ENCODE data around the gene TAF8. TPM values are rescaled to one million over a fixed set of nuclear protein-coding genes. Genes with fewer than 3 reads are reported as not detected.
A peak's percentile ranks its signal among the peaks of the same experiment; 100 is the strongest.

The TAF8 gene
- total RNA-seq, 1 experiment from 2014 or later: 35.5 TPM

DNA sequence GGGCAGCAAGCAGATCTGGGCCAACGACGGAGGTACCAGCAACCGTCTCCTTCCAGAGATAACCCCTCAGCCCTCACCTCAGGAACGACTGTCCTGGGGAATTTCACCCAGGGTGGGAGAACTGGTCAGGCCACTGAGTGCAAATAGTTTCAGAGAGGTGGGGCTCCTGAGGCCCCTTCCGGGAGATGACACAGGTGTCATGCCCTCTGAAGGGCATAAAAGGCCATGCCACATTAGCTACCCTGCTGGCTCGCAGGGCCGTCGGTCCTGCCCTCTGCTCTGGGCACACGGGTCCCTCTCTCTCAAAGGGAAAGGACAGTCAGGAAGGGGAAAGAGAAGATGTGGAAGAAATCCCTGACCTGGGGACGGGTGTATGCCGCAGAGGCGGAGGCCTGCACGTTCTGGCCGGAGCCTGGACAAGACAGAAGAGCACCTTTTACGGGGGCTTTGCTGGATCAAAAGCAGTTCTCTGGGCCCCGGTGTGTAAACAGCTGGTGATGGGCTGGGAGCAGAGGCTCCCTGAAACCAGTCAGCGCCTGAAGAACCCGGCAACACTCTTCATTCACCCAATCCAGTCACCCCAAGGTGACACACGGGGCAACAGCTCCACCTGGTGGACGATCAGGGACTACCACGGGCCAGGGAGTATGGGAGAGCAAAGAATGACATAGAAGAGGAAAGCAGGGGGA is 6.4 kb upstream of the TAF8 start:
- Histone ChIP-seq H3K4me1 (ENCODE audit: control insufficient read depth, insufficient read depth, low read length) (peaks cover 23% of the 10 kb centered on the region), H3K27me3 (ENCODE audit: control insufficient read depth, insufficient read depth, low read length) (no peaks in the 10 kb centered on the region), H3K9me3 (ENCODE audit: control insufficient read depth, insufficient read depth, low read depth, low read length) (no peaks in the 10 kb centered on the region), H3K27ac (ENCODE audit: low read length) (peak overlapping the region; percentile 44), H3K4me3 (ENCODE audit: low read depth in 2 of 2, low read length in 2 of 2) (no peak overlapping the region), H3K36me3 (ENCODE audit: control insufficient read depth, insufficient read depth, low read length) (no peaks in the 10 kb centered on the region)
- ATAC-seq: peak; percentile 87
- intact Hi-C loops (cut with micrococcal nuclease; ENCODE audit: unreplicated experiment): loop anchor here (1.0 to 5.0 kb wide), 3 partner anchors 108 to 262 kb away; partner anchors contain the start of gene PRICKLE4
- DNase-seq (ENCODE audit: low read depth, low spot score): peak; percentile 64
- POLR2A ChIA-PET: interaction anchor here (0.5 to 1.2 kb wide), 2 partner anchors 121 to 123 kb away, joined by 3 read pairs; partner anchors contain the start of genes BYSL and MED20
- TF ChIP-seq, protein P1, sequence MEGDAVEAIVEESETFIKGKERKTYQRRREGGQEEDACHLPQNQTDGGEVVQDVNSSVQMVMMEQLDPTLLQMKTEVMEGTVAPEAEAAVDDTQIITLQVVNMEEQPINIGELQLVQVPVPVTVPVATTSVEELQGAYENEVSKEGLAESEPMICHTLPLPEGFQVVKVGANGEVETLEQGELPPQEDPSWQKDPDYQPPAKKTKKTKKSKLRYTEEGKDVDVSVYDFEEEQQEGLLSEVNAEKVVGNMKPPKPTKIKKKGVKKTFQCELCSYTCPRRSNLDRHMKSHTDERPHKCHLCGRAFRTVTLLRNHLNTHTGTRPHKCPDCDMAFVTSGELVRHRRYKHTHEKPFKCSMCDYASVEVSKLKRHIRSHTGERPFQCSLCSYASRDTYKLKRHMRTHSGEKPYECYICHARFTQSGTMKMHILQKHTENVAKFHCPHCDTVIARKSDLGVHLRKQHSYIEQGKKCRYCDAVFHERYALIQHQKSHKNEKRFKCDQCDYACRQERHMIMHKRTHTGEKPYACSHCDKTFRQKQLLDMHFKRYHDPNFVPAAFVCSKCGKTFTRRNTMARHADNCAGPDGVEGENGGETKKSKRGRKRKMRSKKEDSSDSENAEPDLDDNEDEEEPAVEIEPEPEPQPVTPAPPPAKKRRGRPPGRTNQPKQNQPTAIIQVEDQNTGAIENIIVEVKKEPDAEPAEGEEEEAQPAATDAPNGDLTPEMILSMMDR (IDR thresholded peaks at IDR 0.05): peak; percentile 94
- TF ChIP-seq POLR2AphosphoS5 (IDR thresholded peaks at IDR 0.05; ENCODE audit: low read depth, low read length): no peak
- CTCF ChIA-PET: interaction anchor here (0.6 to 2.2 kb wide), 4 partner anchors 197 to 246 kb away, joined by 3 to 10 read pairs (median 4); no protein-coding TSS in a partner anchor
- no TSS peak for BruUV-seq (replicated peaks)
- in situ Hi-C loops (cut with HindIII; ENCODE audit: low pct_unique_long_range_greater_than_20kb, low sequenced_read_pairs): no loop called here

DNA sequence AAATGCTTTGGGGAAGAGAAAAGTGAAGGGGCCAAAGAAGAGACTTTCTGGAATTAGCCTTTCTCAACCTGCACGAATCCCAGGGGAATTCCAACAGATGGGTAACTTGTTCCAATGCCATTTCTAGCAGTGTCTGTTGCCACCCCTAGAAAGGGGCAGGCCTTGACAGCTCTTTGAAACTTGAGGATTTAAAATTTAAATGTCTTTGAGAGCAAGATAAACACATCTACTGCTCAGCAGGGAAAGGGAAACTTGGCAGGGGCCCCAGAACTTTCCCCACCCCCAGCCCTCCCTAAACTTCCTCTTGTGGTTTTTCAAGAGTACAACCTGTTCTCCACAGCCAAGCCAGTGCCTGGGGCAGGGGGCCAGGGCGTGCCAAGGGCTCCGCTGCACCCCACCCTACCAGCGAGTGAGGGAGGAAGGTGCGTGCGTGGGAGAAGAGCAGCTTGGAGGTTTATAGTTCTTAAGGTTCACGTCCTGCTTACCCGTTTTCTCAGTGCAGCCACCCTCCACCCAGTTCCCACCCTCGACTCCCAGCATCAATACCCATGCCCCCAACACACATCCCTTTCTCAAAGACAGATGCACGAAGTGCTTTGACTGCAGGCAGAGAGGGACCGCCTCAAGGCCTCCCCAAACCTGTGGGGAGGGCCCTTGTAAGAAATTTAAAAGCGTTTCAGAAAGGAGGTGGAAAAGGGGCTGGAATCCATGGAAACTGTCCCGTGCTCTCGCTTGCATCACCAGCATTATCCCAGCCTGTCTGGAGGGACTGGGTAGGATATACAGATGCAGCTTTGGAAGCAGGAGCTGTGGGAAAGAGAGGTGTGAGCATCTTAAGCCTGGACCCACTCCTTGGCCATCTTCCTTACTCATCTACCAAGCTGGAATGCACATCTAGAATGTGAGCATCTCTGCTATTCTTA is 4.5 kb upstream of the TAF8 start:
- BruUV-seq (replicated peaks): TSS peak; percentile 32
- H3K27me3 ChIP-seq (ENCODE audit: control insufficient read depth, insufficient read depth, low read length): no peaks in the 10 kb centered on the region
- in situ Hi-C loops (cut with HindIII; ENCODE audit: low pct_unique_long_range_greater_than_20kb, low sequenced_read_pairs) (no loop called here), intact Hi-C loops (cut with micrococcal nuclease; ENCODE audit: unreplicated experiment) (no loop called here)
- peaks cover 30% of the 10 kb centered on the region for H3K4me1 ChIP-seq (ENCODE audit: control insufficient read depth, insufficient read depth, low read length)
- peak overlapping the region in 1 of 2 experiments; percentile 41; a peak in 2 of 4 replicates for H3K4me3 ChIP-seq (ENCODE audit: low read depth in 2 of 2, low read length in 2 of 2)
- no peaks in the 10 kb centered on the region for H3K9me3 ChIP-seq (ENCODE audit: control insufficient read depth, insufficient read depth, low read depth, low read length)
- DNase-seq (ENCODE audit: low read depth, low spot score): no peak
- H3K36me3 ChIP-seq (ENCODE audit: control insufficient read depth, insufficient read depth, low read length): peaks cover under 1% of the 10 kb centered on the region; the same call in 1 of the 2 replicates
- H3K27ac ChIP-seq (ENCODE audit: low read length): peak overlapping the region; percentile 62
- CTCF ChIA-PET: interaction anchor here (0.7 to 1.0 kb wide), 3 partner anchors 107 to 357 kb away, joined by 3 to 7 read pairs (median 3); no protein-coding TSS in a partner anchor
- TF ChIP-seq SIN3A (IDR thresholded peaks at IDR 0.05; ENCODE audit: borderline replicate concordance, insufficient read depth, low read depth, low read length) (no peak), POLR2AphosphoS5 (IDR thresholded peaks at IDR 0.05; ENCODE audit: low read depth, low read length) (no peak), TCF7L2 (IDR thresholded peaks at IDR 0.05; ENCODE audit: low read depth, low read length) (no peak)
- TF ChIP-seq, protein P2, sequence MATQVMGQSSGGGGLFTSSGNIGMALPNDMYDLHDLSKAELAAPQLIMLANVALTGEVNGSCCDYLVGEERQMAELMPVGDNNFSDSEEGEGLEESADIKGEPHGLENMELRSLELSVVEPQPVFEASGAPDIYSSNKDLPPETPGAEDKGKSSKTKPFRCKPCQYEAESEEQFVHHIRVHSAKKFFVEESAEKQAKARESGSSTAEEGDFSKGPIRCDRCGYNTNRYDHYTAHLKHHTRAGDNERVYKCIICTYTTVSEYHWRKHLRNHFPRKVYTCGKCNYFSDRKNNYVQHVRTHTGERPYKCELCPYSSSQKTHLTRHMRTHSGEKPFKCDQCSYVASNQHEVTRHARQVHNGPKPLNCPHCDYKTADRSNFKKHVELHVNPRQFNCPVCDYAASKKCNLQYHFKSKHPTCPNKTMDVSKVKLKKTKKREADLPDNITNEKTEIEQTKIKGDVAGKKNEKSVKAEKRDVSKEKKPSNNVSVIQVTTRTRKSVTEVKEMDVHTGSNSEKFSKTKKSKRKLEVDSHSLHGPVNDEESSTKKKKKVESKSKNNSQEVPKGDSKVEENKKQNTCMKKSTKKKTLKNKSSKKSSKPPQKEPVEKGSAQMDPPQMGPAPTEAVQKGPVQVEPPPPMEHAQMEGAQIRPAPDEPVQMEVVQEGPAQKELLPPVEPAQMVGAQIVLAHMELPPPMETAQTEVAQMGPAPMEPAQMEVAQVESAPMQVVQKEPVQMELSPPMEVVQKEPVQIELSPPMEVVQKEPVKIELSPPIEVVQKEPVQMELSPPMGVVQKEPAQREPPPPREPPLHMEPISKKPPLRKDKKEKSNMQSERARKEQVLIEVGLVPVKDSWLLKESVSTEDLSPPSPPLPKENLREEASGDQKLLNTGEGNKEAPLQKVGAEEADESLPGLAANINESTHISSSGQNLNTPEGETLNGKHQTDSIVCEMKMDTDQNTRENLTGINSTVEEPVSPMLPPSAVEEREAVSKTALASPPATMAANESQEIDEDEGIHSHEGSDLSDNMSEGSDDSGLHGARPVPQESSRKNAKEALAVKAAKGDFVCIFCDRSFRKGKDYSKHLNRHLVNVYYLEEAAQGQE (IDR thresholded peaks at IDR 0.05; ENCODE audit: insufficient read depth in 1 of 2, low read depth in 2 of 2, low read length in 1 of 2): no peak
- TF ChIP-seq, protein P1 (IDR thresholded peaks at IDR 0.05): no peak
- POLR2A ChIA-PET: interaction anchor here (1.0 kb wide), 1 partner anchor 125 kb away, joined by 3 read pairs; the partner anchor contains the start of genes BYSL and MED20
- ATAC-seq: no peak; the same call in 1 of the 2 replicates

All from Panc1 (cell line).